GM11168 (cell line): Measurements from ENCODE around the gene VAPA.

Source experiments
- in situ Hi-C: fragments of 300-500 bp; cut with MboI; formaldehyde crosslinking; loops from one replicate; pipeline ENCODE4 v1.12.0; 2022; ENCODE audit warnings: low sequenced_read_pairs; ENCODE audit not compliant: unreplicated experiment

Gene VAPA, protein sequence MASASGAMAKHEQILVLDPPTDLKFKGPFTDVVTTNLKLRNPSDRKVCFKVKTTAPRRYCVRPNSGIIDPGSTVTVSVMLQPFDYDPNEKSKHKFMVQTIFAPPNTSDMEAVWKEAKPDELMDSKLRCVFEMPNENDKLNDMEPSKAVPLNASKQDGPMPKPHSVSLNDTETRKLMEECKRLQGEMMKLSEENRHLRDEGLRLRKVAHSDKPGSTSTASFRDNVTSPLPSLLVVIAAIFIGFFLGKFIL

DNA sequence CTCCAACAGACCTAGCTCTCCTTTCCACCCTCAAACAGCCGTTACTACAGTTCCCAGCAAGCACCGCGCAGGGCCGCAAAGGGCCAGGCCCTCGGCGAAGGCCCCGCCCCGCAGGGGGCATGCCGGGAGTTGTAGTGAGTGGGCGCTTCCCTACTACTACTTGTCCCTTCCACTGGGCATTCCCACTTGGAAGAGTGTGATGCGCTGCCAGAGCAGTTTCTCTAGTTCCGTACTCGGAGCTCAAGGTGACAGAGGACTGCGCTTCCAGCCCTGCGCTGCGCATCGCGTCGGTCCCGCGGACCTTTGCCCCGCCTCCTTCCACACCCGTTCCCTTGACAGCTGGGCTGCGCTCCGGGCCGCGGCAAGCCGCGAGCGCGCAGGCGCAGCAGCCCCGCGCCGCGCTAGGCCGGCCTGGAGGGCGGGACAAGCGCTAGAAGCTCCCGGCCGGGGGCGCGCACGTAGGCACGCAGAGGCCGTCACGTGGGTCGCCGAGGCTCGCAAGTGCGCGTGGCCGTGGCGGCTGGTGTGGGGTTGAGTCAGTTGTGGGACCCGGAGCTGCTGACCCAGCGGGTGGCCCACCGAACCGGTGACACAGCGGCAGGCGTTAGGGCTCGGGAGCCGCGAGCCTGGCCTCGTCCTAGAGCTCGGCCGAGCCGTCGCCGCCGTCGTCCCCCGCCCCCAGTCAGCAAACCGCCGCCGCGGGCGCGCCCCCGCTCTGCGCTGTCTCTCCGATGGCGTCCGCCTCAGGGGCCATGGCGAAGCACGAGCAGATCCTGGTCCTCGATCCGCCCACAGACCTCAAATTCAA is at the start of gene VAPA:
VAPA (plus strand) TSS at position 491 of the 808 bp plus-strand sequence; CDS start at position 732, 241 bp downstream.
- in situ Hi-C loops: no loop called here

DNA sequence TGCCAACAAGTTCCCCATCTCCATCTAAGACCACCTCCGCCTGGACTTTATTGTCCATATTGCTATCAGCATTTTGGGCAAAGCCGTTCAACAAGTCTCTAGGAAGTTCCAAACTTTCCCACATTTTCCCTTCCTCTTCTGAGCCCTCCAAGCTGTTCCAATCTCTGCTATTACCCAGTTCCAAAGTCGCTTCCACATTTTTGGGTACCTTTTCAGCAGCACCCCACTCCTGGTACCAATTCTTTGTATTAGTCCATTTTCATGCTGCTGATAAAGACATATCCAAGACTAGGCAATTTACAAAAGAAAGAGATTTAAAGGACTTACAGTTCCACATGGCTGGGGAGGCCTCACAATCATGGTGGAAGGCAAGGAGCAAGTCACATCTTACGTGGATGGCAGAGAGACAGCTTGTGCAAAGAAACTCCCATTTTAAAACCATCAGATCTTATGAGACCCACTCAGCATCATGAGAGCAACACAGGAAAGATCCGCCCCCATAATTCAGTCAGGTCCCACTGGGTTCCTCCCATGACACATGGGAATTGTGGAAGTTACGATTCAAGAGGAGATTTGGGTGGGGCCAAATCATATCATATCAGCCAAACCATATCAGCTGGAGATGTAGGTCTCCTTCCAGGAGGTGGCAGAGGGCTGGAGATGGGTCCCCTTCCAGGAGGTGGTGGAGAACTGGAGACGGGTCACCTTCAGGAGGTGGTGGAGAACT is 47.9 kb upstream of the VAPA start:
- in situ Hi-C loops: no loop called here

DNA sequence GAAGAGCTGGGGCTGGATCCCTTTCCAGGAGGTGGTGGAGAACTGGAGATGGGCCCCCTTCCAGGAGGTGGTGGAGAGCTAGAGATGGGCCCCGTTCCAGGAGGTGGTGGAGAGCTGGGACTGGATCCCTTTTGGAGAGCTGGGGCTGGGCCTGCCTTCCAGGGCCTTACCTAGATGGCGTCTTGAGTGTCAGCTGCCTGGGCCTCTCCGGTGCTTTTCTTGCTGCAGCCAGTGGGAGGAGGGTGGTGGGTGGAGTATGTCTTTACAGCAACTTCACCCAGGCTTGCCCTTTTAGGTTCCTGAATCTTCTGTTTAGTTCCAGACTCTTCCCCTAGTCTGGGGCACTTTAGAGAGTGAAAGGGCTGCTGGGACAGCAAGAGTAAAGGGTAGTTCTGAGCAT is 47.2 kb upstream of the VAPA start:
- in situ Hi-C loops: no loop called here

DNA sequence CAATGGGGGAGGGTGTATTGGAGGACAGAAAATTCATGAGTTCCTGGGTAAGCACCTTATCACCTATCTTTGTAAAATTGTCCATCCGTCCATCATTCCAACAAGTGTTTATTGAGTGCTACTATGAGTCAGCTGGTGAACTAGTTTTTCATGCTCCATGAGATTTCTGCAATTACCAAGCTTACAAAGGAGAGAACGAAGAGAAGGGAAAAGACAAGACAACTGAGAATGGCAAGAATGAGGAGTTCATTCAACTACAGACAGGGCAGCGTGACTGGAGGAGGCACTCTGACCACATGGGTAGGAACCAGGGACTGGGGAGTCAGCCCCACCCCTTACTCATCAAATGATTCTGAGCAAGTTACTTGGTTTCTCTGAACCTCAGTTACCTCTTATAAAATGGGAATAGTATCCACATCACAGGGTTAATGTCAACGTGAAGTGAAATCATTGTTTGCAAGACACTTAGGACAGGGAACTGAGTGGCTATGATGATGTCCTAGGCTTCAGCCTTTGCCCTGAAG is 46.7 kb upstream of the VAPA start:
- in situ Hi-C loops: no loop called here

DNA sequence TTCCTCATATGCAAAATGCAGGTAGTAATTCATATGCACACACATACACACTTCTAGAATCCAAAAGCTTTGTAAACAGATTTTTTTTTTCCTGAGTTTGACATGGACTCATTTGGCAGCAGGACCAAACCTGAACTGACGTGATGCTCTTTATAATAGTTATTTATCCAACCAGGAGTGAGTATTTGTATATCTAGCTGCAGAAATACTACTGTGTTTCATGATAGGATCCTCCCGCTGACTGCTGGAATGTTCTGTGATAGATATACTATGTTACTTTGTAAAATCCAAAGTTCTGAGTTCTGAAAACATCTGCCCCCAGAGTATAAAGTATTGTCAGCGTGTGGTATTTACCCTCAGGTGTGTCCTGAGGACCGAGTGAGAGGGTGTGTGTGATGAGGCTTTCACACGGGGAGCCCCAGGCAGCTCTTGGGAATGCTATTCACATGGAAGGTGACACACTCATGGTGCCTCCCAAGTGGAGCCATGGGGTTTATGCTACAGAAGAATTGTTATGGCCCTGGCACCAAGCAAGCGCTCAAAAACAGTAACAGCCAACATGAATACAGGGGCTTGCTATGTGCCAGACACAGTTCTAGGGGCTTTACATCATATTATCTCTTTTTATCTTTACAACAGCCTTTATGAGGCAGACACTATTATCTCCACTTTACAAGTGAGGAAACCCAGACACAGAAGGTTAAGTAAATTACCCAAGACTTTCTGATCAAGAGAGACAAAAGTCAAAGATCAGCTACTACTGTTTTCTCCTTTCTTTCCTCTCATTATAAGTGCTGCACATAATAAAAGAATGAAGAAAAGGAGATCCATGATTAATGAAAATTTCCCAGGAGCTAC is 44.7 kb upstream of the VAPA start:
- in situ Hi-C loops: no loop called here

DNA sequence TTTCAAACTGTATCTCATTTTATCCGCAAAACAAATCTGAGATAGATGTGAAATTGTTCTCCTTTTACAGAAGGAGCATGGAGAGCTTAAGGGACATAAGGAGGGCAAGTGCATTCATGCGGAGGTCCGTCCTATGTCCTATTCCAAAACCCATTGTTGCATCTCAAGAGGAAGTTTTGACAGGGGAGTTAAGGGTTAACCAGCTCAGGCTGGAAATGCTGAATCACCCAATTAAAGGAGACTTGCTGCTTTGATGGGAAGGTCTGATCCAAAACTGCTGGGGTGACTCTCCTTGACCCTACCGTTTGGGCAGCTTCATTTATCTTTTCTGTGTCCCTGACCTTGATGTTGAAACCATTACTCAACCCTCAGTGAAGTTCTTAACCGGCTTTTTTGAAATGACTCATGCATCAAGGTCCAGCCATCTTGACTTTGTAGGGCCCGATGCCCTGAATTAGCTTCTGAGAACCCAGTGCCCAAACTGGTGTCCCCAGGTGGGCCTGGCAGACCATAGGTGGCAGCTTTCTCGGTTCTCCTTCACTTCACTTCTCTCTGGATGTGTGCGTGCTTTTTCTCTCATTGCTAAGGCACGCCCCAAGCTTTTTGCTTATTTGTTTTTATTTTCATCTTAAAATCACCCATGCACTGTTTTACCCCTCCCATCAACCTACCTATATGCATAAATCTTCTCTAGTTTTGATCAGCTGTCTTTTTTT is 43.9 kb upstream of the VAPA start:
- in situ Hi-C loops: no loop called here

DNA sequence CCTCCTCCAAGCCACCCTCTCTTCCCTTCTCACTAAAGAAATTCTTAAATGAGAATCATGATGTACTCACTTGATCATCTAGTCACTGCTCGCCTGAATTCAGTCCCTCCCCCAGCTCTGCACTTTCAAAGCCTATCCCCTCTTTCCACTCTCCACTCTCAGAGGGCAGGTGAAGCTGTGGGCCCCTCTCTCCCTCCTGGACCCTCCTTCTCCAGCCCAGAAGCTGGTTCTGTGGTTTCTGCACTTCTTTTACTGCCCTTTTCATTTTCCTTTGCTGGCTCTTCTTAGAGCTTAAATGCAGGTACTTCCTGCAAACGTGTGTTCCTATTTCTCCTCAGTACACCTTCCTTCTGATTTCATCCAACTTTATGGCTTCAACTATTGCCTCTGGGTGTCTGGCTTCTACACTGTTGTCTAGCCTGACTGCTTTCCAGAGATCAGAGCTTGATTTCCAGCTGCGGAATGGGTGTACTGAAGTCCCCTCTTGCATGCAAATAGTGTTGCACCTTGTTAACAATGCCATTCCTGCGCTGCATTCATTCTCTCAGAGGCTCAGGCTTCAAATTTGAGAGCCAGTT is 43.3 kb upstream of the VAPA start:
- in situ Hi-C loops: no loop called here

DNA sequence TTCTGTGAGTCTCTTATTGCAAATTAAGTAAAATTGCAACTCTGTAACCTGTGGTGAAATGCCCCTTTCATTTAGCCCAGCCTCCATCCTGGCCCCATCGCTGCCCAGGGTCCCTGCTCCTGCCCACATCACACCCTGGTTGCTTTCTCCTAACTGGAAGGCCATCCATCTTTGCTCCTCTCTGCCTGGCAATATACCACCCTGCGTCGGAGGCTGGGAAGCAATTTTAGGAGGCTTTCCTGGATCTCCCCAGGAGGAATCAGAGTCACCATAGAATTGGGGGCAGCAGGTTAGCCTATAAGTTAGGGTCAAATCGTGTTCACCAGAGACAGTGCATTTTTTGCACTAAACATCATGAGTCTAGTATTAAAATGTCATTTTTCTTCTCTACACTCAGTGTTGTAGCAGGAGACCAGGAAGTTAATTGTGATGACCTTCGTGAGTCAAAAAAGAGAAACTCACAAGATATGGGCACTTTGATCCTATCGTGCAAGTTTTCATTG is 42.5 kb upstream of the VAPA start:
- in situ Hi-C loops: no loop called here

DNA sequence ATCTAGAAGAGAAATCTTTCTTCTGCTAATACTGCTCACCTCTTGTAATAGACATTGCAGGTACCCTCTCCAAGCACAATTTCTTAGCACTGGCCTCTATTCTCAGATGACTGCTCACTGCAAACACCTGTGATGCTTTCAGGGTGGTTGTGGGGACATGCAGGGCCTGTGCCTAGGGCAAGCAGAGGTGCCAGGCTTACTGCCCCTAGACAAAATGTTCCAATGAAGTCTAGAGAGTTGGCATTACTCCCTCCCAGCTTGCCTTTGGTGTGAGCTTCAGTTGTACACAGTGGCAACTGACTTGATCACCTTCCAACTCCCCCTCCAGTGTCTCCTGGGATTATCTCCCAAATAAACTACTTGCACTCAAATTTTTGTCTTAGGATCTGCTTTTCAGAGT is 41.0 kb upstream of the VAPA start:
- in situ Hi-C loops: no loop called here

DNA sequence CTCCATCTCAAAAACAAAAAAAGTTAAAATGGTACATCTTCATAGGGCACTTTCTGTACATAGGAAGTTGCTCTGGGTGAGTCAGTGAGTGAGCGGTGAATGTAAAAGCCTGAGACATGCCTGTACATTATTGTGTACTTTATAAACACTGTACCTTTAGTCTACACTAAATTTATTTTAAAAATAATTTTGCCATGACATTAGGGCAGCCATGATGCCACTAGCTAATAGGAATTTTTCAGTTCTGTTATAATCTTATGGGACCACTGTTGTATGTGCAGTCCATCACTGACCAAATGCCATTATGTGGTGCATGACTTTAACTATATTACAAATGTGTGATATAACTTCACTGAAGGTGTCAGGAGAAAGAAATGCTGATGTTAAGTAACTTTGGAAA is 39.1 kb upstream of the VAPA start:
- in situ Hi-C loops: no loop called here

DNA sequence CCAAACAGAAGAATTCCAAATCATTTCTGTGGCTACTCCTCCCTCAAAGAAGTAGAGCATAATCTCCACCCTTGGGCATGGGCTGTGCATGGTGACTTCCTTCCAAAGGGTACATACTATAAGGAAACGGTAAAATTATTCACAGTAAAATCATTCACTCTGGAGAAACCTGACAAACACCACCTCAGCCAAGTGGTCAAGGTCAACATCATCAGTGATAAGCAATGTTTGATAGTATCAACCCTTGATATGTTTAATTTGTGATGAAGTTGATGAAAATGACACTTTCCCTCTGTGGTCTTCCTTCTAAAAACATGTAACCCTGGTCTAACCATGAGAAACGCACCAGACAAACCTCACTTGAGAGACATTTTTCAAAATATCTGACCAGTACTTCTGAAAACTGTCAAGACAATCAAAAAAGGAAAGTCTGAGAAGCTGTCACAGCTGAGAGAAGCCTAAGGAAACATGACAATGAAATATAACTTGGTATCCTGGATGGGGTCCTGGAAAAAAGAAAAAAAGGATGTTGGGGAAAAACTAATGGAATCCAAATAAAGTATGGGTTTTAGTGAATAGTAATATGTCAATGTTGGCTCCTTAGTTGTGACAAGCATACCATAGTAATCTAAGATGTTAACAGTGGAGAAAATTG is 37.5 kb upstream of the VAPA start:
- in situ Hi-C loops: no loop called here

DNA sequence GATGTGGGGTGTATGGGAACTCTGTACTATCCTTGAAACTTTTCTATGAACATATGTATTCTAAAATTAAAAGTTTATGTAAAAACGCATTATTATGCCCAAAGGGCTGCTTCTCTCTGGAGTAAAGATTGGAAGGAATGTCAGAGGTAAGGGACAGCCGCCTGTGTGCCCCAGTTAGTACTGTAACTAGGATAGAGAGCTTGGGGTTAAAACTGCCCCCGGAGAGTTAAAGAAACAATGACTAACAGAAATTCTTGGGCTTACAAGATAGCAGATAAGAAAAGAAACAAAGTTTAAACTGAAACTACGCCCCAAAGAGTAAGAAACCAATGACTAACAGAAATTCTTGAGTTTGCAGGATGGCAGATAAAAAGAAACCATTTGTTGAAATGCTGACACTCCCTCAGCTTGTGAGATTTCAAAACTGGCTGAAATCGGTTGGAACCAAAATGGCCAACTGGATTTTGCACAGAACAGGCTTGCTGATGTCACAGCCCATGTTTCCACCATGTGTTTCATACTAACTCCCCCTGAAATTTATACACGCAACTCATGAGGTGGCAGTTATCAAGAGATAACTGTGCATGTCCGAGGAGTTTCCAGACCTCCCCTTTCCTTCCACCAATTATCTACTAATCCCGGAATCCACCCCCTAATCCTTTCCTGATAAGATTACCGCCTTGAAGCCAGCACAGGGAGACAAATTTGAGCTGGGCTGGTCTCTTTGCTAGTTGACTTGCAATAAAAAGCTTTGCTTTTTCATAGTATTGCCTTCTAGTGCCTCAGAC is 36.8 kb upstream of the VAPA start:
- in situ Hi-C loops: no loop called here

DNA sequence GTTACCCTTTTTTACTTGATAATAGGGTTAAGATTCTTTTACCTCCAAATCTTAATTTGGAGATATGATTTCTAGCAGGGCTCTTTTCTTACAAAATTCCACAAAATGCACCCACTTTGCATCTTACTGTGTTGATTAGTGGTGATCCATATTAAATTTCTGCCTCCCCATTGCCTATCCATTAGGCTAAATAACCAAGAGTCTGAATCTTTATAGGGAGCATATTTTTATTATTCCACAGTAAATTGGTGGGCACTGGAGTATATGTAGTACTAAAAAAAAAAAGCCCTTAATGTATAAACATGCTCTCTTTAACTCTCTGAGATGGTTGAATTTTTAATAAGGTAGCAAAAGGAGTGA is 36.2 kb upstream of the VAPA start:
- in situ Hi-C loops: no loop called here

DNA sequence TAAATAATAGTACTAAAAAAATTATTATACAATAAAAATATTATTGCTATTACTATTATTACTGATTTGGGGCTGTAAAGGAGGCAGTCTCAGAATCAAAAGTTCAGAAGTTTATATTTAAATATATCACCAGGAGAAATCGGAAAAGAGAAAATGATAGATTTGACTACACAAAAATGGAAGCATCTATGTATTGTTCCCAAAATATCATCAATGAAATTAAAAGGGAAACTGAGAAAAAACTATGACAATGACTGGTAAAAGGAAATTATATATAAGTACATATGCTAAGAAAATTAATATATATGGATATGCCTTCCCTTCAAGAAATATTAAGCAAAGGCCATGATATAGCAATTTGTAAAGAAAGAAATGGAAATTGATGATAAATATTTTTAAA is 35.7 kb upstream of the VAPA start:
- in situ Hi-C loops: no loop called here

DNA sequence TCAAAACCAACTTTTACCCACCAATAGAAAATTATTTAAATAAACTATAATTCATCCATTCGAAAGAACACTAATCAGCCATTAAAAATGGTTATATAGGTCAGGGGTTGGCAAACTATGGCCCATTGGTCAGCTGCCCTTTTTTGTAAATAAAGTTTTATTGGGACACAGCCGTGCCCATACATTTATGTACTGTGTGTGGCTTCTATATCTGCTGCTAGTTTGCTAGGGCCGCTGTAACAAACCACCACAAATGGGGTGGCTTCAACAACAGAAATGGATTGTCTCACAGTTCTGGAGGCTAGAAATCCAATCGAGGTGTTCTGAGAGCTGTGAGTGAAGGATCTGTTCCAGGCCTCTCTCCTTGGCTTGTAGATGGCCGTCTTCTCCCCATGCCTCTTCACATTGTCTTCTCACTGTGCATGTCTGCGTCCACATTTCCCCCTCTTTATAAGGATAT is 35.0 kb upstream of the VAPA start:
- in situ Hi-C loops: no loop called here

DNA sequence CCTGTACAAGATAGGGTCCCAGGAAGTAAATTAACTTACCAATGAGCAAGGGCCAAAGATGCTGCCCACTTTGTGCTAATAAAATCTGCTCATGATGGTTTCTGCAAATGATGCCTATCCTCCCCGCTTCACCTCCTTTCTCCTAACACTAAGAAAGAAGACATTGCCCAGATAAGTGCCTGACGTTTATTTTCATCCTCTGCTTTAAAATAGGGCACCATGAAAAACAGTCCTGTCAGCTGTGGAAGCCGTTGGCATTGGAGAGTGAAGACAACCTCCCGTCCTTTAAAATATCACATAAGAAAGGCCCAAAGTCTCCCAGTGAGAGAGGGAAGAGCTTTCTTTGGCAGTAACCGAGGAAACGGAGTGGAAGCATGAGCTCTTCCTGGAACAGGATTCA is 29.7 kb upstream of the VAPA start:
- in situ Hi-C loops: no loop called here

DNA sequence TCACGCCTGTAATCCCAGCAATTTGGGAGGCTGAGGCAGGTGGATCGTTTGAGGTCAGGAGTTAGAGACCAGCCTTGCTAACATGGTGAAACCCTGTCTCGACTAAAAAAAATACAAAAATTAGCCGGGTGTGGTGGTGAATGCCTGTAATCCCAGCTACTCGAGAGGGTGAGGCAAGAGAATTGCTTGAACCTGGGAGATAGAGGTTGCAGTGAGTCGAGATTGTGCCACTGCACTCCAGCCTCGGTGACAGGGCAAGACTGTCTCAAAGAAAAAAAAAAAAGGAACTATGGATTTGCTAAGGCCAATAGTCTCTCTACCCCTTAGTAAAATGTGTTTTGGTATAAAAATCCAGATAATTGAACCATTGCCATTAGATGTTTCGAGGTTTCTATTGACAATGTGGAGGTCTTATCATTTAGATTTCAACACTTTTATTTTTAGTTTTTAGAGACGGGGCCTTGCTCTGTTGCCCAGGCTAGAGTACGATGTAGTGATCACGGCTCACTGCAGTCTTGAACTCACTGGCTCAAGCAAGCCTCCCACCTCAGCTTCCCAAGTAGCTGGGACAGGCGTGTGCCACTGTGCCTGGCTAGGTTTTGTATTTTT is 29.2 kb upstream of the VAPA start:
- in situ Hi-C loops: no loop called here
